Gastroesophageal sphincter (tissue), 3 donors: Measurements from ENCODE around the gene HSPB7.
A peak's percentile ranks its signal among the peaks of the same experiment; 100 is the strongest.

Source experiments
- EP300 ChIP-seq: sonication (generic); formaldehyde crosslinking; IDR thresholded peaks from one replicate; pipeline ENCODE4 v1.6.1; 2017; ENCODE audit warnings: antibody characterized with exemption, mild to moderate bottlenecking
- POLR2A ChIP-seq, 2 donors: fragments of 450-650 bp; IDR thresholded peaks; one replicate each; pipeline ENCODE4 v1.6.1; 2017; ENCODE audit warnings: antibody characterized with exemption in 2 of 2, mild to moderate bottlenecking in 2 of 2, moderate library complexity in 1 of 2
- TF ChIP-seq, protein P1 (sequence below), 4 experiments: fragments of 200-600 bp in 2 of 4; fragments of 450-650 bp in 2 of 4; sonication (generic) in 1 of 4; IDR thresholded peaks; one replicate each; pipeline ENCODE4 v1.5.1; 2017 to 2019; ENCODE audit warnings: antibody characterized with exemption in 4 of 4, mild to moderate bottlenecking in 2 of 4, moderate library complexity in 2 of 4

DNA sequence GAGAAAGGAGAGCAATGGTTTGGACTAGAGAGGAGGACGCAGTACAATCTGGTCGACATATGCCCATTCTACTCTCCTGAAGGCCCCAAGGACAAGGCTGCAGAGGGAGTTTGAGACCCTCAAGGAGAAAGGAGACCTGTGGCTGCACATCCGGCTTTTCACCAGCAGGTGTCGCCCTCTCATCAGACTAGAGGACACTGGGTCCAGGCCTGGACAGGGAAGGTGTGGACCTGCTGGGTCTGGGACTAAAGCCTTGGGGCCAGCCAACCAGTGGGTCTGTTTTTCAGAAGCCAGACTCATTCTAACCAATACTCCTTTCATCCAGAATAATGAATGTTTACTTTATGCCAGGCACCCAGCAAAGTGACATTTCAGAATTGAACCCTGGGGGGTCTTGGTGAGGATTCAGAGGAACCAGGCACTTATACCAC is 8.8 kb downstream of the HSPB7 start:
- TF ChIP-seq, protein P1, sequence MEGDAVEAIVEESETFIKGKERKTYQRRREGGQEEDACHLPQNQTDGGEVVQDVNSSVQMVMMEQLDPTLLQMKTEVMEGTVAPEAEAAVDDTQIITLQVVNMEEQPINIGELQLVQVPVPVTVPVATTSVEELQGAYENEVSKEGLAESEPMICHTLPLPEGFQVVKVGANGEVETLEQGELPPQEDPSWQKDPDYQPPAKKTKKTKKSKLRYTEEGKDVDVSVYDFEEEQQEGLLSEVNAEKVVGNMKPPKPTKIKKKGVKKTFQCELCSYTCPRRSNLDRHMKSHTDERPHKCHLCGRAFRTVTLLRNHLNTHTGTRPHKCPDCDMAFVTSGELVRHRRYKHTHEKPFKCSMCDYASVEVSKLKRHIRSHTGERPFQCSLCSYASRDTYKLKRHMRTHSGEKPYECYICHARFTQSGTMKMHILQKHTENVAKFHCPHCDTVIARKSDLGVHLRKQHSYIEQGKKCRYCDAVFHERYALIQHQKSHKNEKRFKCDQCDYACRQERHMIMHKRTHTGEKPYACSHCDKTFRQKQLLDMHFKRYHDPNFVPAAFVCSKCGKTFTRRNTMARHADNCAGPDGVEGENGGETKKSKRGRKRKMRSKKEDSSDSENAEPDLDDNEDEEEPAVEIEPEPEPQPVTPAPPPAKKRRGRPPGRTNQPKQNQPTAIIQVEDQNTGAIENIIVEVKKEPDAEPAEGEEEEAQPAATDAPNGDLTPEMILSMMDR (IDR thresholded peaks at IDR 0.05) = peak in 3 of 4 experiments; percentile 97 to 99 (median 98)
- TF ChIP-seq POLR2A (IDR thresholded peaks at IDR 0.05) (no peak), EP300 (no peak)
